HEK293 (cell line): Measurements from ENCODE around the gene TEX30.
"Not testable (repeated sequence)": the region's sequence is repeated elsewhere in the genome, so short reads cannot be mapped to it uniquely, and the experiment has no call there.

Source experiments
- CTCF ChIA-PET: fragments of 350-600 bp; formaldehyde crosslinking; extraction: SDS; loops from one replicate; lab custom pipeline; 2021; ENCODE audit warnings: antibody characterized with exemption; lab: Yijun Ruan, JAX
- POLR2A ChIA-PET: fragments of 300-600 bp; formaldehyde crosslinking; extraction: SDS; loops from one replicate; lab custom pipeline; 2020; ENCODE audit warnings: antibody characterized with exemption, inconsistent platforms; lab: Yijun Ruan, JAX
- H3K27ac ChIP-seq: fragments of 200-500 bp; sonication (Bioruptor generic); 2 replicates; pipeline ENCODE4 v1.5.1; 2014; ENCODE audit warnings: low read depth, low read length, control low read depth, inconsistent platforms; ENCODE audit errors: extremely low read depth
- H3K36me3 ChIP-seq, 2 experiments: fragments of 200-500 bp in 1 of 2; sonication (Bioruptor generic) in 1 of 2; 1 replicate in 1 of 2; 2 replicates in 1 of 2; pipeline ENCODE4 v1.5.1; 2014 to 2017; ENCODE audit warnings: inconsistent platforms in 2 of 2, low read length in 2 of 2; ENCODE audit not compliant: control insufficient read depth in 2 of 2, insufficient read depth in 1 of 2
- H3K4me1 ChIP-seq: fragments of 200-500 bp; sonication (Bioruptor generic); 2 replicates; pipeline ENCODE4 v1.5.1; 2014; ENCODE audit warnings: mild to moderate bottlenecking, low read length, inconsistent platforms; ENCODE audit not compliant: control insufficient read depth, insufficient read depth
- H3K4me3 ChIP-seq: 2 replicates; pipeline ENCODE4 v1.5.1; 2011; ENCODE audit warnings: low read depth, mild to moderate bottlenecking, control low read depth, low read length, moderate library complexity
- H3K9me3 ChIP-seq: fragments of 200-500 bp; sonication (Bioruptor generic); 2 replicates; pipeline ENCODE4 v1.5.1; 2014; ENCODE audit warnings: low read depth, low read length, inconsistent platforms; ENCODE audit not compliant: control insufficient read depth, insufficient read depth
- BCL11B ChIP-seq: fragments of 450-650 bp; formaldehyde crosslinking; IDR thresholded peaks from 2 replicates; pipeline ENCODE4 v1.5.1; 2016; ENCODE audit warnings: low read depth, missing biosample characterization, missing genetic modification characterization
- EGR2 ChIP-seq: fragments of 450-650 bp; formaldehyde crosslinking; IDR thresholded peaks from 2 replicates; pipeline ENCODE4 v1.5.1; 2016; ENCODE audit warnings: low read depth, missing biosample characterization, missing genetic modification characterization
- ZBTB17 ChIP-seq: fragments of 450-650 bp; formaldehyde crosslinking; IDR thresholded peaks from 2 replicates; pipeline ENCODE4 v1.5.1; 2016; ENCODE audit warnings: missing biosample characterization, missing genetic modification characterization
- ZBTB21 ChIP-seq: fragments of 450-650 bp; formaldehyde crosslinking; IDR thresholded peaks from 2 replicates; pipeline ENCODE4 v1.5.1; 2017; ENCODE audit warnings: missing biosample characterization, missing genetic modification characterization
- ZBTB44 ChIP-seq: fragments of 450-650 bp; IDR thresholded peaks from 2 replicates; pipeline ENCODE4 v1.5.1; 2018; ENCODE audit warnings: missing biosample characterization, mild to moderate bottlenecking, missing genetic modification characterization
- ZNF140 ChIP-seq: fragments of 450-650 bp; formaldehyde crosslinking; IDR thresholded peaks from 2 replicates; pipeline ENCODE4 v1.5.1; 2016; ENCODE audit warnings: missing biosample characterization, missing genetic modification characterization
- ZNF18 ChIP-seq: fragments of 450-650 bp; formaldehyde crosslinking; IDR thresholded peaks from 2 replicates; pipeline ENCODE4 v1.5.1; 2016; ENCODE audit warnings: missing biosample characterization, missing genetic modification characterization
- ZNF2 ChIP-seq: fragments of 450-650 bp; formaldehyde crosslinking; IDR thresholded peaks from 2 replicates; pipeline ENCODE4 v1.5.1; 2016; ENCODE audit warnings: missing biosample characterization, missing genetic modification characterization
- ZNF214 ChIP-seq: fragments of 450-650 bp; formaldehyde crosslinking; IDR thresholded peaks from 2 replicates; pipeline ENCODE4 v1.5.1; 2017; ENCODE audit warnings: missing biosample characterization, mild to moderate bottlenecking, missing genetic modification characterization, borderline replicate concordance
- ZNF223 ChIP-seq: fragments of 450-650 bp; formaldehyde crosslinking; IDR thresholded peaks from 2 replicates; pipeline ENCODE4 v1.5.1; 2016; ENCODE audit warnings: missing biosample characterization, missing genetic modification characterization
- ZNF23 ChIP-seq: fragments of 450-650 bp; formaldehyde crosslinking; IDR thresholded peaks from 2 replicates; pipeline ENCODE4 v1.5.1; 2016; ENCODE audit warnings: missing biosample characterization, missing genetic modification characterization, borderline replicate concordance
- ZNF302 ChIP-seq: fragments of 450-650 bp; formaldehyde crosslinking; IDR thresholded peaks from 2 replicates; pipeline ENCODE4 v1.5.1; 2016; ENCODE audit warnings: missing biosample characterization, missing genetic modification characterization, low read depth
- ZNF37A ChIP-seq: fragments of 450-650 bp; IDR thresholded peaks from 2 replicates; pipeline ENCODE4 v1.5.1; 2018; ENCODE audit warnings: missing biosample characterization, missing genetic modification characterization
- ZNF394 ChIP-seq: fragments of 450-650 bp; formaldehyde crosslinking; IDR thresholded peaks from 2 replicates; pipeline ENCODE4 v1.5.1; 2016; ENCODE audit warnings: missing biosample characterization, missing genetic modification characterization, mild to moderate bottlenecking, moderate library complexity, borderline replicate concordance
- ZNF404 ChIP-seq: fragments of 450-650 bp; formaldehyde crosslinking; IDR thresholded peaks from 2 replicates; pipeline ENCODE4 v1.5.1; 2017; ENCODE audit warnings: missing biosample characterization, missing genetic modification characterization
- ZNF423 ChIP-seq: fragments of 450-650 bp; formaldehyde crosslinking; IDR thresholded peaks from 2 replicates; pipeline ENCODE4 v1.5.1; 2016; ENCODE audit warnings: missing biosample characterization, missing genetic modification characterization
- ZNF549 ChIP-seq: fragments of 450-650 bp; IDR thresholded peaks from 2 replicates; pipeline ENCODE4 v1.5.1; 2018; ENCODE audit warnings: missing biosample characterization, missing genetic modification characterization, mild to moderate bottlenecking, inconsistent platforms, moderate library complexity
- ZNF585B ChIP-seq: fragments of 450-650 bp; formaldehyde crosslinking; IDR thresholded peaks from 2 replicates; pipeline ENCODE4 v1.5.1; 2016; ENCODE audit warnings: missing biosample characterization, missing genetic modification characterization
- ZNF626 ChIP-seq: fragments of 450-650 bp; sonication (Bioruptor Pico); formaldehyde crosslinking; IDR thresholded peaks from 2 replicates; pipeline ENCODE4 v1.5.1; 2018; ENCODE audit warnings: missing biosample characterization, missing genetic modification characterization, inconsistent platforms
- ZNF777 ChIP-seq: fragments of 450-650 bp; formaldehyde crosslinking; IDR thresholded peaks from 2 replicates; pipeline ENCODE4 v1.5.1; 2017; ENCODE audit warnings: missing biosample characterization, missing genetic modification characterization, borderline replicate concordance
- ZNF830 ChIP-seq: fragments of 450-650 bp; IDR thresholded peaks from 2 replicates; pipeline ENCODE4 v1.5.0; 2018; ENCODE audit warnings: missing biosample characterization, missing genetic modification characterization, low read depth, mild to moderate bottlenecking, moderate library complexity
- ZSCAN23 ChIP-seq: fragments of 450-650 bp; formaldehyde crosslinking; IDR thresholded peaks from 2 replicates; pipeline ENCODE4 v1.5.1; 2016; ENCODE audit warnings: missing biosample characterization, missing genetic modification characterization

Gene TEX30

GRCh38 chr13:102784483-102784882, 10.9 kb upstream of the TEX30 start:
- peaks cover 9 to 59% of the 10 kb centered on the region in 2 experiments for H3K36me3 ChIP-seq
- H3K27ac ChIP-seq: no peak overlapping the region
- ChIA-PET CTCF (no interaction called here), POLR2A (no interaction called here)
- no peak overlapping the region for H3K4me3 ChIP-seq
- H3K9me3 ChIP-seq: no peaks in the 10 kb centered on the region
- no peaks in the 10 kb centered on the region for H3K4me1 ChIP-seq
- TF ChIP-seq ZBTB17 (tag by site-specific recombination): no peak
- TF ChIP-seq ZNF302 (tag by site-specific recombination): no peak
- TF ChIP-seq ZNF423 (tag by site-specific recombination): no peak
- no peak for TF ChIP-seq ZBTB44 (tag by site-specific recombination)
- no peak for TF ChIP-seq ZNF777 (tag by site-specific recombination)
- no peak for TF ChIP-seq ZNF223 (tag by site-specific recombination)
- no peak for TF ChIP-seq ZSCAN23 (tag by site-specific recombination)
- no peak for TF ChIP-seq ZNF404 (tag by site-specific recombination)
- no peak for TF ChIP-seq ZNF214 (tag by site-specific recombination)
- TF ChIP-seq EGR2 (tag by site-specific recombination): no peak
- TF ChIP-seq ZBTB21 (tag by site-specific recombination): no peak
- TF ChIP-seq ZNF394 (tag by site-specific recombination): no peak
- no peak for TF ChIP-seq ZNF626 (tag by site-specific recombination)
- no peak for TF ChIP-seq ZNF23 (tag by site-specific recombination)
- no peak for TF ChIP-seq ZNF18 (tag by site-specific recombination)
- no peak for TF ChIP-seq ZNF2
- no peak for TF ChIP-seq ZNF830
- TF ChIP-seq ZNF37A (tag by site-specific recombination): no peak
- no peak for TF ChIP-seq ZNF549 (tag by site-specific recombination)
- TF ChIP-seq BCL11B: no peak

- TF ChIP-seq ZNF140: no peak
- TF ChIP-seq ZNF585B (tag by site-specific recombination): peak; percentile 97
- Histone ChIP-seq H3K4me3 (no peak overlapping the region), H3K27ac (no peak overlapping the region), H3K36me3 (peaks cover 0 to 36% of the 10 kb centered on the region in 2 experiments; a peak in 1 of 3 replicates), H3K4me1 (no peaks in the 10 kb centered on the region), H3K9me3 (no peaks in the 10 kb centered on the region)
- POLR2A ChIA-PET: no interaction called here
- CTCF ChIA-PET: no interaction called here
Measured at GRCh38 chr13:102781591-102781990, 8.0 kb upstream of the TEX30 start.

- CTCF ChIA-PET, H3K4me3 ChIP-seq, POLR2A ChIA-PET: not testable (repeated sequence)
Measured at GRCh38 chr13:102780656-102781055, 7.1 kb upstream of the TEX30 start.

More at GRCh38 chr13:102780656-102781055, 7.1 kb upstream of the TEX30 start:
- H3K9me3 ChIP-seq, H3K4me1 ChIP-seq, H3K27ac ChIP-seq: not testable (repeated sequence)
- peaks cover 0 to 26% of the 10 kb centered on the region in 2 experiments; a peak in 1 of 3 replicates for H3K36me3 ChIP-seq
